ENCODE data around the gene SPAG4. TPM values are rescaled to one million over a fixed set of nuclear protein-coding genes. Genes with fewer than 3 reads are reported as not detected.

The SPAG4 gene
- total and polyA plus RNA-seq, 10 of the 15 experiments (the other 5 are each of a cell fraction or from before 2014, with no cell fraction given): 0.90 to 12.5 (median 2.4) TPM

DNA sequence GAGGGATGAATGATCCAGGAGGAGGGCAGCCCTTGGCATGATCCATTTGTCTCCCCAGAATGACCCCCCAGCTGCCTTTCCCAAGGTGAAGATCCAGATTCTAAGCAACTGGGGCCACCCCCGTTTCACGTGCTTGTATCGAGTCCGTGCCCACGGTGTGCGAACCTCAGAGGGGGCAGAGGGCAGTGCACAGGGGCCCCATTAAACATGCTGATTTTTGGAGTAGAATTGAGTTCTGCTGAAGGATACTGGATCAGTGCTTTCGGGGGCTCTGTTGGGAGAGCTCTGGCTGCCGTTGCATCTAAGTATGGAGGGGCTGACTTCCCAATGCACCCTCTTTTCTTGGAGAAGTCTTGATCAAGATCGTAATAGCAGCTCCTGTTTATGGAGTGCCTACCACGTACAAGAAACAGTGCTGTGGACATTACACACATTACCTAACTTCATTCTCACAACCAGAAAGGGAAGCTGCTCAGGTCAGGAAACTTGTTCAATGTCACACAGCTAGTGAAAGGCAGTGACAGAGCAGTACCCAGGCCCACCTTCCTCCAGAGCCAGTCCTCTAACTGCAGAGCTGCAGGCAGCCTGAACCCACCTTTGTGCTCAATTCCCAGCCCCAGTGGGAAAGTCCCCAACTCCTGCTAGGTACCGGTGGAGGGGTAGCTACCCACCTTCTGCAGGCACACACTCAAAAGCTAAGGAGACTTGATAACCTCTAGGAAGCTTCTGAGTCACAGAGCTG is 5.4 kb downstream of the SPAG4 start:
- Histone ChIP-seq H3K27ac (ENCODE audit: control insufficient read depth, insufficient read depth) (no peak overlapping the region), H3K4me2 (ENCODE audit: control insufficient read depth, insufficient read depth) (no peak overlapping the region), H3K36me3 (ENCODE audit: control insufficient read depth in 2 of 2, insufficient read depth in 2 of 2, low read length in 1 of 2) (peaks cover 0 to 2% of the 10 kb centered on the region in 2 experiments; a peak in 2 of 4 replicates), H3K79me2 (ENCODE audit: control insufficient read depth, insufficient read depth, low read length) (no peaks in the 10 kb centered on the region; the same call in none of the 2 replicates), H3K27me3 (replicated peaks in 1 of 2; ENCODE audit: control insufficient read depth in 2 of 2, insufficient read depth in 2 of 2, low read length in 1 of 2) (no peaks in the 10 kb centered on the region), H3K4me3 (no peak overlapping the region), H3K4me1 (ENCODE audit: control insufficient read depth, insufficient read depth, low read length) (peaks cover 20% of the 10 kb centered on the region), H2AFZ (ENCODE audit: control insufficient read depth, low read depth, low read length) (no peak overlapping the region), H3K9ac (ENCODE audit: control insufficient read depth, insufficient read depth, low read length) (no peak overlapping the region), H4K20me1 (ENCODE audit: control insufficient read depth, insufficient read depth) (no peaks in the 10 kb centered on the region), H3K9me3 (replicated peaks; ENCODE audit: control insufficient read depth, insufficient read depth, low read length) (no peaks in the 10 kb centered on the region)
- intact Hi-C loops (cut with micrococcal nuclease; ENCODE audit: unreplicated experiment): no loop called here
- SMC1A ChIA-PET (ENCODE audit: uncharacterized antibody, unreplicated experiment): interaction anchor here (1.2 to 3.8 kb wide), 3 partner anchors 36 to 98 kb away, joined by 3 to 28 read pairs (median 3); partner anchors contain the start of genes CPNE1 and RBM12
- CTCF ChIA-PET: interaction anchor here (0.6 to 4.0 kb wide), 9 partner anchors 11 to 547 kb away, joined by 3 to 31 read pairs (median 3); no protein-coding TSS in a partner anchor
- in situ Hi-C loops (cut with MboI): no loop called here
- no peak for FAIRE-seq
- no peak for ATAC-seq
- RAD21 ChIA-PET (ENCODE audit: unreplicated experiment): interaction anchor here (0.6 kb wide), 1 partner anchor 9 kb away, joined by 3 read pairs; no protein-coding TSS in a partner anchor
- WGBS (ENCODE audit: insufficient coverage, insufficient replicate concordance, low lambda C conversion rate, missing lambda C conversion rate): 90% methylated on average over 11 of the region's 11 CpGs
- DNase-seq (ENCODE audit: low read depth, low spot score): no peak
- BruUV-seq (replicated peaks): no TSS peak
- POLR2A ChIA-PET: interaction anchor here (0.8 kb wide), 1 partner anchor 129 kb away, joined by 3 read pairs; no protein-coding TSS in a partner anchor
- TF ChIP-seq, protein P1, sequence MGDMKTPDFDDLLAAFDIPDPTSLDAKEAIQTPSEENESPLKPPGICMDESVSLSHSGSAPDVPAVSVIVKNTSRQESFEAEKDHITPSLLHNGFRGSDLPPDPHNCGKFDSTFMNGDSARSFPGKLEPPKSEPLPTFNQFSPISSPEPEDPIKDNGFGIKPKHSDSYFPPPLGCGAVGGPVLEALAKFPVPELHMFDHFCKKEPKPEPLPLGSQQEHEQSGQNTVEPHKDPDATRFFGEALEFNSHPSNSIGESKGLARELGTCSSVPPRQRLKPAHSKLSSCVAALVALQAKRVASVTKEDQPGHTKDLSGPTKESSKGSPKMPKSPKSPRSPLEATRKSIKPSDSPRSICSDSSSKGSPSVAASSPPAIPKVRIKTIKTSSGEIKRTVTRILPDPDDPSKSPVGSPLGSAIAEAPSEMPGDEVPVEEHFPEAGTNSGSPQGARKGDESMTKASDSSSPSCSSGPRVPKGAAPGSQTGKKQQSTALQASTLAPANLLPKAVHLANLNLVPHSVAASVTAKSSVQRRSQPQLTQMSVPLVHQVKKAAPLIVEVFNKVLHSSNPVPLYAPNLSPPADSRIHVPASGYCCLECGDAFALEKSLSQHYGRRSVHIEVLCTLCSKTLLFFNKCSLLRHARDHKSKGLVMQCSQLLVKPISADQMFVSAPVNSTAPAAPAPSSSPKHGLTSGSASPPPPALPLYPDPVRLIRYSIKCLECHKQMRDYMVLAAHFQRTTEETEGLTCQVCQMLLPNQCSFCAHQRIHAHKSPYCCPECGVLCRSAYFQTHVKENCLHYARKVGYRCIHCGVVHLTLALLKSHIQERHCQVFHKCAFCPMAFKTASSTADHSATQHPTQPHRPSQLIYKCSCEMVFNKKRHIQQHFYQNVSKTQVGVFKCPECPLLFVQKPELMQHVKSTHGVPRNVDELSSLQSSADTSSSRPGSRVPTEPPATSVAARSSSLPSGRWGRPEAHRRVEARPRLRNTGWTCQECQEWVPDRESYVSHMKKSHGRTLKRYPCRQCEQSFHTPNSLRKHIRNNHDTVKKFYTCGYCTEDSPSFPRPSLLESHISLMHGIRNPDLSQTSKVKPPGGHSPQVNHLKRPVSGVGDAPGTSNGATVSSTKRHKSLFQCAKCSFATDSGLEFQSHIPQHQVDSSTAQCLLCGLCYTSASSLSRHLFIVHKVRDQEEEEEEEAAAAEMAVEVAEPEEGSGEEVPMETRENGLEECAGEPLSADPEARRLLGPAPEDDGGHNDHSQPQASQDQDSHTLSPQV (IDR thresholded peaks at IDR 0.05): no peak
- TF ChIP-seq, protein P2, sequence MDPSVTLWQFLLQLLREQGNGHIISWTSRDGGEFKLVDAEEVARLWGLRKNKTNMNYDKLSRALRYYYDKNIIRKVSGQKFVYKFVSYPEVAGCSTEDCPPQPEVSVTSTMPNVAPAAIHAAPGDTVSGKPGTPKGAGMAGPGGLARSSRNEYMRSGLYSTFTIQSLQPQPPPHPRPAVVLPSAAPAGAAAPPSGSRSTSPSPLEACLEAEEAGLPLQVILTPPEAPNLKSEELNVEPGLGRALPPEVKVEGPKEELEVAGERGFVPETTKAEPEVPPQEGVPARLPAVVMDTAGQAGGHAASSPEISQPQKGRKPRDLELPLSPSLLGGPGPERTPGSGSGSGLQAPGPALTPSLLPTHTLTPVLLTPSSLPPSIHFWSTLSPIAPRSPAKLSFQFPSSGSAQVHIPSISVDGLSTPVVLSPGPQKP (IDR thresholded peaks at IDR 0.05; ENCODE audit: low read depth, low read length): no peak
- no peak for TF ChIP-seq NR2F1 (conservative IDR thresholded peaks at IDR 0.05)
- TF ChIP-seq, protein P3, sequence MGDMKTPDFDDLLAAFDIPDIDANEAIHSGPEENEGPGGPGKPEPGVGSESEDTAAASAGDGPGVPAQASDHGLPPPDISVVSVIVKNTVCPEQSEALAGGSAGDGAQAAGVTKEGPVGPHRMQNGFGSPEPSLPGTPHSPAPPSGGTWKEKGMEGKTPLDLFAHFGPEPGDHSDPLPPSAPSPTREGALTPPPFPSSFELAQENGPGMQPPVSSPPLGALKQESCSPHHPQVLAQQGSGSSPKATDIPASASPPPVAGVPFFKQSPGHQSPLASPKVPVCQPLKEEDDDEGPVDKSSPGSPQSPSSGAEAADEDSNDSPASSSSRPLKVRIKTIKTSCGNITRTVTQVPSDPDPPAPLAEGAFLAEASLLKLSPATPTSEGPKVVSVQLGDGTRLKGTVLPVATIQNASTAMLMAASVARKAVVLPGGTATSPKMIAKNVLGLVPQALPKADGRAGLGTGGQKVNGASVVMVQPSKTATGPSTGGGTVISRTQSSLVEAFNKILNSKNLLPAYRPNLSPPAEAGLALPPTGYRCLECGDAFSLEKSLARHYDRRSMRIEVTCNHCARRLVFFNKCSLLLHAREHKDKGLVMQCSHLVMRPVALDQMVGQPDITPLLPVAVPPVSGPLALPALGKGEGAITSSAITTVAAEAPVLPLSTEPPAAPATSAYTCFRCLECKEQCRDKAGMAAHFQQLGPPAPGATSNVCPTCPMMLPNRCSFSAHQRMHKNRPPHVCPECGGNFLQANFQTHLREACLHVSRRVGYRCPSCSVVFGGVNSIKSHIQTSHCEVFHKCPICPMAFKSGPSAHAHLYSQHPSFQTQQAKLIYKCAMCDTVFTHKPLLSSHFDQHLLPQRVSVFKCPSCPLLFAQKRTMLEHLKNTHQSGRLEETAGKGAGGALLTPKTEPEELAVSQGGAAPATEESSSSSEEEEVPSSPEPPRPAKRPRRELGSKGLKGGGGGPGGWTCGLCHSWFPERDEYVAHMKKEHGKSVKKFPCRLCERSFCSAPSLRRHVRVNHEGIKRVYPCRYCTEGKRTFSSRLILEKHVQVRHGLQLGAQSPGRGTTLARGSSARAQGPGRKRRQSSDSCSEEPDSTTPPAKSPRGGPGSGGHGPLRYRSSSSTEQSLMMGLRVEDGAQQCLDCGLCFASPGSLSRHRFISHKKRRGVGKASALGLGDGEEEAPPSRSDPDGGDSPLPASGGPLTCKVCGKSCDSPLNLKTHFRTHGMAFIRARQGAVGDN (IDR thresholded peaks at IDR 0.05): no peak
- no peak for TF ChIP-seq FOS (IDR thresholded peaks at IDR 0.05; ENCODE audit: borderline replicate concordance, extremely low read depth, insufficient read length)
- TF ChIP-seq SREBF1 (IDR thresholded peaks at IDR 0.05; ENCODE audit: low read length): no peak
- TF ChIP-seq KDM1A (IDR thresholded peaks at IDR 0.05; ENCODE audit: borderline replicate concordance): no peak
- TF ChIP-seq, protein P4, sequence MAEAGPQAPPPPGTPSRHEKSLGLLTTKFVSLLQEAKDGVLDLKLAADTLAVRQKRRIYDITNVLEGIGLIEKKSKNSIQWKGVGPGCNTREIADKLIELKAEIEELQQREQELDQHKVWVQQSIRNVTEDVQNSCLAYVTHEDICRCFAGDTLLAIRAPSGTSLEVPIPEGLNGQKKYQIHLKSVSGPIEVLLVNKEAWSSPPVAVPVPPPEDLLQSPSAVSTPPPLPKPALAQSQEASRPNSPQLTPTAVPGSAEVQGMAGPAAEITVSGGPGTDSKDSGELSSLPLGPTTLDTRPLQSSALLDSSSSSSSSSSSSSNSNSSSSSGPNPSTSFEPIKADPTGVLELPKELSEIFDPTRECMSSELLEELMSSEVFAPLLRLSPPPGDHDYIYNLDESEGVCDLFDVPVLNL (IDR thresholded peaks at IDR 0.05; ENCODE audit: low read depth, low read length): no peak
- TF ChIP-seq ATF7 (IDR thresholded peaks at IDR 0.05; ENCODE audit: low read depth): no peak
- no peak for TF ChIP-seq NFYA (IDR thresholded peaks at IDR 0.05; ENCODE audit: borderline replicate concordance, low read depth, low read length)
- no peak for TF ChIP-seq SMAD1 (IDR thresholded peaks at IDR 0.05; ENCODE audit: low read depth, partially characterized antibody)
- no peak for TF ChIP-seq MYB (IDR thresholded peaks at IDR 0.05; ENCODE audit: borderline replicate concordance, low read depth, low read length)

Measured in GM12878 (cell line).